IMR-90 (cell line): ENCODE data around the gene ZBED2. TPM values are rescaled to one million over a fixed set of nuclear protein-coding genes. Genes with fewer than 3 reads are reported as not detected.

Experiments
- ATAC-seq: fragments of 200-7000 bp; cut with Tn5 transposase; 2 replicates; pipeline ENCODE4 v1.9.1; 2020; ENCODE audit warnings: low read depth, mild to moderate bottlenecking, moderate library complexity
- BruUV-seq: library from RNA; stranded (reverse); fragments of 400-500 nt; replicated peaks from 2 replicates; lab custom pipeline; 2021; lab: Mats Ljungman, UMichigan
- CTCF ChIA-PET: fragments of 300-600 bp; formaldehyde crosslinking; extraction: SDS; loops from one replicate; lab custom pipeline; 2021; ENCODE audit warnings: antibody characterized with exemption; lab: Yijun Ruan, JAX
- POLR2A ChIA-PET: fragments of 300-600 bp; sonication (Branson Sonifier 250); formaldehyde crosslinking; loops from one replicate; lab custom pipeline; 2022; ENCODE audit warnings: antibody characterized with exemption; ENCODE audit not compliant: unreplicated experiment; lab: Charles Lee
- DNase-seq: peaks from one replicate; pipeline ENCODE4 v3.0.0; 2013
- H2AFZ ChIP-seq: replicated peaks from 2 replicates; pipeline ENCODE3; 2013; ENCODE audit warnings: low read length, mild to moderate bottlenecking; ENCODE audit not compliant: poor library complexity
- H2AK5ac ChIP-seq: 2 replicates; pipeline ENCODE4 v1.6.1; 2013; ENCODE audit warnings: low read depth, low read length, inconsistent platforms
- H2AK9ac ChIP-seq: replicated peaks from 2 replicates; pipeline ENCODE3; 2013; ENCODE audit warnings: mild to moderate bottlenecking, low read depth, low read length, moderate library complexity; ENCODE audit not compliant: poor library complexity
- H2BK120ac ChIP-seq: 2 replicates; pipeline ENCODE4 v1.6.1; 2013; ENCODE audit warnings: low read depth, low read length, inconsistent platforms
- H2BK15ac ChIP-seq: 3 replicates; pipeline ENCODE4 v1.6.1; 2013; ENCODE audit warnings: low read depth, low read length, inconsistent platforms
- H2BK20ac ChIP-seq: 2 replicates; pipeline ENCODE4 v1.6.1; 2013; ENCODE audit warnings: low read depth, mild to moderate bottlenecking, inconsistent platforms, low read length, moderate library complexity
- H2BK5ac ChIP-seq: 2 replicates; pipeline ENCODE4 v1.6.1; 2013; ENCODE audit warnings: mild to moderate bottlenecking, low read depth, low read length, inconsistent platforms; ENCODE audit not compliant: poor library complexity, severe bottlenecking
- H3K14ac ChIP-seq: replicated peaks from 2 replicates; pipeline ENCODE4 v1.6.1; 2013; ENCODE audit warnings: low read depth, low read length, inconsistent platforms
- H3K18ac ChIP-seq: 2 replicates; pipeline ENCODE4 v1.6.1; 2013; ENCODE audit warnings: low read depth, low read length, control low read depth
- H3K23ac ChIP-seq: 2 replicates; pipeline ENCODE4 v1.6.1; 2013; ENCODE audit warnings: low read depth, low read length, inconsistent platforms
- H3K27ac ChIP-seq: 2 replicates; pipeline ENCODE4 v1.5.1; 2013; ENCODE audit warnings: mild to moderate bottlenecking, control low read depth, low read length; ENCODE audit not compliant: insufficient read depth
- H3K27me3 ChIP-seq: 2 replicates; pipeline ENCODE4 v1.6.1; 2013; ENCODE audit warnings: low read length; ENCODE audit not compliant: control insufficient read depth, insufficient read depth
- H3K36me3 ChIP-seq: 2 replicates; pipeline ENCODE4 v1.6.1; 2013; ENCODE audit warnings: low read length, mixed read lengths; ENCODE audit not compliant: control insufficient read depth, insufficient read depth
- H3K4ac ChIP-seq: 2 replicates; pipeline ENCODE4 v1.6.1; 2013; ENCODE audit warnings: low read depth, low read length, inconsistent platforms
- H3K4me1 ChIP-seq: 2 replicates; pipeline ENCODE4 v1.6.1; 2013; ENCODE audit warnings: low read length, mixed read lengths; ENCODE audit not compliant: control insufficient read depth, insufficient read depth
- H3K4me2 ChIP-seq: 2 replicates; pipeline ENCODE4 v1.6.1; 2013; ENCODE audit warnings: low read depth, mild to moderate bottlenecking, control low read depth, low read length, moderate library complexity
- H3K4me3 ChIP-seq: 2 replicates; pipeline ENCODE4 v1.5.1; 2013; ENCODE audit warnings: low read depth, mild to moderate bottlenecking, control low read depth, low read length, moderate library complexity; ENCODE audit not compliant: insufficient read depth
- H3K56ac ChIP-seq: 2 replicates; pipeline ENCODE4 v1.6.1; 2013; ENCODE audit warnings: low read length, inconsistent platforms; ENCODE audit not compliant: insufficient read depth; ENCODE audit errors: extremely low read depth
- H3K79me1 ChIP-seq, 2 experiments: 2 replicates each; pipeline ENCODE4 v1.6.1; 2013; ENCODE audit warnings: low read length in 2 of 2, inconsistent platforms in 1 of 2, low read depth in 1 of 2
- H3K9ac ChIP-seq: 2 replicates; pipeline ENCODE4 v1.6.1; 2013; ENCODE audit warnings: low read depth, low read length, control low read depth
- H3K9me1 ChIP-seq: 2 replicates; pipeline ENCODE4 v1.6.1; 2013; ENCODE audit warnings: low read length, inconsistent platforms; ENCODE audit not compliant: insufficient read depth
- H3K9me3 ChIP-seq: 2 replicates; pipeline ENCODE4 v1.6.1; 2013; ENCODE audit warnings: low read length; ENCODE audit not compliant: control insufficient read depth, insufficient read depth
- H4K20me1 ChIP-seq: 2 replicates; pipeline ENCODE4 v1.6.1; 2013; ENCODE audit warnings: low read length, inconsistent platforms; ENCODE audit not compliant: insufficient read depth
- H4K5ac ChIP-seq: 2 replicates; pipeline ENCODE4 v1.6.1; 2013; ENCODE audit warnings: mild to moderate bottlenecking, low read depth, low read length, control low read depth
- H4K8ac ChIP-seq, 2 experiments: 2 replicates each; pipeline ENCODE4 v1.6.1; 2013; ENCODE audit warnings: low read depth in 2 of 2, low read length in 2 of 2, control low read depth in 1 of 2, inconsistent platforms in 1 of 2
- H4K91ac ChIP-seq: 2 replicates; pipeline ENCODE4 v1.6.1; 2013; ENCODE audit warnings: low read depth, low read length, inconsistent platforms; ENCODE audit not compliant: insufficient read depth
- BHLHE40 ChIP-seq: fragments of 150-350 bp; IDR thresholded peaks from 2 replicates; pipeline ENCODE4 v1.6.1; 2016; ENCODE audit warnings: mild to moderate bottlenecking, low read depth, low read length
- CEBPB ChIP-seq: IDR thresholded peaks from 2 replicates; pipeline ENCODE4 v1.6.1; 2012; ENCODE audit warnings: low read depth, low read length, improper control_type of control experiment
- CHD1 ChIP-seq: IDR thresholded peaks from 2 replicates; pipeline ENCODE4 v1.6.1; 2012; ENCODE audit warnings: low read depth, low read length, improper control_type of control experiment
- CTCF ChIP-seq: conservative IDR thresholded peaks from 2 replicates; pipeline ENCODE4 v1.5.1; 2012; ENCODE audit warnings: mild to moderate bottlenecking, low read depth, low read length, improper control_type of control experiment
- ELK1 ChIP-seq: fragments of 150-350 bp; IDR thresholded peaks from 2 replicates; pipeline ENCODE4 v1.6.1; 2016; ENCODE audit warnings: low read depth, mild to moderate bottlenecking, low read length, moderate library complexity, borderline replicate concordance
- MAFK ChIP-seq: IDR thresholded peaks from 2 replicates; pipeline ENCODE4 v1.6.1; 2012; ENCODE audit warnings: low read depth, low read length, improper control_type of control experiment
- NFE2L2 ChIP-seq: fragments of 150-350 bp; IDR thresholded peaks from 2 replicates; pipeline ENCODE4 v1.6.1; 2016; ENCODE audit warnings: low read depth, mild to moderate bottlenecking, low read length
- POLR2A ChIP-seq: IDR thresholded peaks from 2 replicates; pipeline ENCODE4 v1.6.1; 2012; ENCODE audit warnings: mild to moderate bottlenecking, low read depth, low read length
- RCOR1 ChIP-seq: IDR thresholded peaks from 2 replicates; pipeline ENCODE4 v1.6.1; 2012; ENCODE audit warnings: mild to moderate bottlenecking, low read length, improper control_type of control experiment; ENCODE audit not compliant: insufficient replicate concordance
- WGBS, 2 experiments: methylation state at CpG; one replicate each; pipeline versions ENCODE4 v1.1.5 to v1.1.7; 2013; ENCODE audit warnings: missing lambda C conversion rate in 2 of 2; ENCODE audit not compliant: insufficient read length in 1 of 2; ENCODE audit errors: extremely low coverage in 2 of 2; 5-methylcytosine and 5-hydroxymethylcytosine counted together
- dilution Hi-C: fragments of 300-500 bp; cut with HindIII; formaldehyde crosslinking; loops from one replicate; pipeline ENCODE4 v1.14.3; 2018; ENCODE audit warnings: low sequenced_read_pairs; ENCODE audit not compliant: unreplicated experiment
- in situ Hi-C: fragments of 300-500 bp; cut with MboI; formaldehyde crosslinking; loops from 3 replicates; pipeline ENCODE4 v1.14.3; 2019; ENCODE audit warnings: low sequenced_read_pairs, inconsistent platforms, mixed read lengths
- intact Hi-C: fragments of 100-400 bp; cut with micrococcal nuclease; formaldehyde crosslinking; loops from 2 replicates; pipeline ENCODE4 v1.10.0; 2022
- polyA plus RNA-seq, 3 experiments: library from polyadenylated mRNA; depleted of rRNA; stranded (reverse); fragments of >200 nt; gene quantifications; 2 replicates each; pipeline ENCODE4 v1.2.3, GENCODE V29; 2012; ENCODE audit warnings: low replicate concordance in 1 of 3
- total RNA-seq: library from RNA; depleted of rRNA; stranded (reverse); fragments of >200 nt; gene quantifications from 2 replicates; pipeline ENCODE4 v1.2.3, GENCODE V29; 2012

ZBED2 gene
- total and polyA plus RNA-seq, 2 of the 4 experiments (the other 2 are of a cell fraction) = 0.51 to 0.72 TPM

- WGBS, 2 experiments = 56% methylated on average over 2 of the region's 3 CpGs; no CpG with 5 or more reads in 1 of the 2 experiments
- no peak overlapping the region for H2AK9ac ChIP-seq
- BruUV-seq = no TSS peak
- no peak overlapping the region for H3K9ac ChIP-seq
- no peak overlapping the region for H3K23ac ChIP-seq
- in situ Hi-C loops = no loop called here
- no peak overlapping the region for H3K4me3 ChIP-seq
- POLR2A ChIA-PET = no interaction called here
- intact Hi-C loops = no loop called here
- TF ChIP-seq CTCF (no peak), NFE2L2 (no peak), ELK1 (no peak), MAFK (no peak), BHLHE40 (no peak), CHD1 (no peak), RCOR1 (no peak), CEBPB (no peak), POLR2A (no peak)
- H4K91ac ChIP-seq = no peak overlapping the region
- H3K9me3 ChIP-seq = no peaks in the 10 kb centered on the region; the same call in 1 of the 2 replicates
- H2BK15ac ChIP-seq = no peak overlapping the region
- H2BK5ac ChIP-seq = no peak overlapping the region
- no peaks in the 10 kb centered on the region for H4K20me1 ChIP-seq
- H2BK20ac ChIP-seq = no peak overlapping the region
- H4K8ac ChIP-seq = no peak overlapping the region
- H3K4me2 ChIP-seq = no peak overlapping the region
- no peaks in the 10 kb centered on the region for H3K27me3 ChIP-seq
- no peak overlapping the region for H2AK5ac ChIP-seq
- no peak overlapping the region for H3K18ac ChIP-seq
- H3K79me1 ChIP-seq = no peaks in the 10 kb centered on the region
- no peak overlapping the region for H3K27ac ChIP-seq
- H3K4me1 ChIP-seq = no peaks in the 10 kb centered on the region
- dilution Hi-C loops = no loop called here
- CTCF ChIA-PET = interaction anchor here (0.7 to 2.1 kb wide), 7 partner anchors 11 to 53 kb away, joined by 3 to 18 read pairs (median 3); partner anchors contain the start of gene ZBED2
- no peaks in the 10 kb centered on the region for H3K36me3 ChIP-seq
- no peak overlapping the region for H3K4ac ChIP-seq
- no peak for DNase-seq
- ATAC-seq = no peak
- H2AFZ ChIP-seq = no peak overlapping the region
- H3K56ac ChIP-seq = no peak overlapping the region
- no peak overlapping the region for H3K14ac ChIP-seq
- no peak overlapping the region for H4K5ac ChIP-seq
- peaks cover 3% of the 10 kb centered on the region; the same call in 1 of the 2 replicates for H3K9me1 ChIP-seq
- H2BK120ac ChIP-seq = no peak overlapping the region
These were observed 20.7 kb upstream of the ZBED2 start for GRCh38 chr3:111615880-111616279.
